ENCODE measurements around the gene CHSY1.

DNA sequence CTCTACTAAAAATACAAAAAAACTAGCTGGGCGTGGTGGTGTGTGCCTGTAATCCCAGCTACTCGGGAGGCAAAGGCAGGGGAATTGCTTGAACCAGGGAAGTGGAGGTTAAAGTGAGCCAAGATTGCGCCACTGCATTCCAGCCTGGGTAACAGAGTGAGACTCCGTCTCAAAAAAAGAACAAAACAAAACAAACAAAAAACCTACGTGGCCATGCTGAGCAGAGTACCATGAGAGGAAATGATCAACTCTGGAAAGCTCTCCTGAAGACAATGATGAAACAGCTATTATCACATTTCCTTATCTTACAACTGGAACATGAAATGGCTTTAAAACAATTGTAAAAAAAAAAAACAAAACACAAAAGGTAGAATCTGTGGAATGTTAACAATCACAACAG lies 75.2 kb downstream of the CHSY1 start:
- TF ChIP-seq POLR2A (IDR thresholded peaks at IDR 0.05) (no peak), CTCF (IDR thresholded peaks at IDR 0.05) (no peak)
